H1 (cell line): Measurements from ENCODE around the gene IRAK1BP1. TPM values are rescaled to one million over a fixed set of nuclear protein-coding genes. Genes with fewer than 3 reads are reported as not detected.

Experiments used
- GABPA ChIP-seq: IDR thresholded peaks from 2 replicates; pipeline ENCODE4 v1.6.1; 2011; ENCODE audit warnings: mild to moderate bottlenecking, low read length, moderate library complexity, borderline replicate concordance; ENCODE audit not compliant: insufficient read depth
- MAFK ChIP-seq: IDR thresholded peaks from 2 replicates; pipeline ENCODE4 v1.6.1; 2012; ENCODE audit warnings: low read depth, mild to moderate bottlenecking, improper control_type of control experiment, low read length
- SIRT6 ChIP-seq: IDR thresholded peaks from one replicate; pipeline ENCODE4 v1.7.1; 2012; ENCODE audit warnings: low read length, inconsistent platforms
- TAF1 ChIP-seq: IDR thresholded peaks from 2 replicates; pipeline ENCODE4 v1.6.1; 2011; ENCODE audit warnings: mild to moderate bottlenecking, low read depth, low read length
- polyA plus RNA-seq, 7 experiments: library from polyadenylated mRNA; depleted of rRNA in 3 of 7; stranded (reverse) in 5 of 7; unstranded in 2 of 7; fragments of >200 nt in 5 of 7; fragments of 200-250 nt in 2 of 7; gene quantifications; 1 replicate in 5 of 7; 2 replicates in 1 of 7; 4 replicates in 1 of 7; pipeline versions ENCODE4 v1.2.1 to v1.2.3, GENCODE V29; 2011 to 2013; ENCODE audit warnings: missing spikeins in 2 of 7, mixed read lengths in 2 of 7
- total RNA-seq: library from RNA; stranded (reverse); fragmentation: NEBNext Ultra II Directional; extraction: Animal tissue kit (Norgen Biotek cat#: 25700); gene quantifications from 2 replicates; pipeline ENCODE4 v1.2.1, GENCODE V29; 2021

The IRAK1BP1 gene
- total and polyA plus RNA-seq, 2 of the 8 experiments (the other 6 are each of a cell fraction or from before 2014, with no cell fraction given) = 3.7 to 4.7 TPM

GRCh38 chr6:78863576-78863975, 3.8 kb upstream of the IRAK1BP1 start (continued):
- no peak for TF ChIP-seq MAFK
- no peak for TF ChIP-seq GABPA
- no peak for TF ChIP-seq TAF1
- TF ChIP-seq SIRT6 = no peak
